Mucosa of stomach (tissue), 1 donor: ENCODE results near the gene RNASEH2C.
"Not testable (repeated sequence)": the region's sequence is repeated elsewhere in the genome, so short reads cannot be mapped to it uniquely, and the experiment has no call there.

Experiments
- H3K27me3 ChIP-seq: one replicate; pipeline ENCODE4 v1.7.0; 2013; ENCODE audit warnings: mild to moderate bottlenecking, low read length; ENCODE audit not compliant: control insufficient read depth, insufficient read depth
- H3K36me3 ChIP-seq: one replicate; pipeline ENCODE4 v1.7.0; 2013; ENCODE audit warnings: low read length; ENCODE audit not compliant: control insufficient read depth, insufficient read depth
- H3K4me1 ChIP-seq: one replicate; pipeline ENCODE4 v1.7.0; 2013; ENCODE audit warnings: mild to moderate bottlenecking, low read length; ENCODE audit not compliant: control insufficient read depth, insufficient read depth
- H3K4me3 ChIP-seq: one replicate; pipeline ENCODE4 v1.7.0; 2013; ENCODE audit warnings: low read length
- H3K9ac ChIP-seq: one replicate; pipeline ENCODE4 v1.7.0; 2013; ENCODE audit warnings: mild to moderate bottlenecking, low read length, moderate library complexity
- H3K9me3 ChIP-seq: one replicate; pipeline ENCODE4 v1.7.0; 2013; ENCODE audit warnings: mild to moderate bottlenecking, low read length, moderate library complexity; ENCODE audit not compliant: control insufficient read depth
- donor health status: Pancreatic carcinoma.

RNASEH2C gene

DNA sequence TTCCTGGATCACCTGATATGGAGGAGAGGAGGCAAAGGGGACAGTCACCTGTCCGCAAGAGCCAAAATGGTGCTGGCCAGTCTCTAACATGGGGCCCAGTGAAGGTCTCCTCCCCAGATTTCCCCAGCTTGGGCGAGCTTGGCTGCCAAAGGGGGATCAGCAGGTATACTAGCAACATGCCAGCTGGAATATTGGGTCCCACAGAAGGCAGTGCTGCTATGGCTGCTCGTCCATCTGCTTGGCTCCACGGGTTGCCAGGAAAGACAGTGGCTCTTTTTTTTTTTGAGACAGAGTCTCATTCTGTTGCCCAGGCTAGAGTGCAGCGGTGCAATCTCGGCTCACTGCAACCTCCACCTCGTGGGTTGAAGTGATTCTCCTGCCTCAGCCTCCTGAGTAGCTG, 21.3 kb downstream of the RNASEH2C start:
- peaks cover 23% of the 10 kb centered on the region for H3K4me1 ChIP-seq
- H3K9ac ChIP-seq = no peak overlapping the region
- no peaks in the 10 kb centered on the region for H3K9me3 ChIP-seq
- no peaks in the 10 kb centered on the region for H3K36me3 ChIP-seq
- H3K27me3 ChIP-seq = no peaks in the 10 kb centered on the region
- no peak overlapping the region for H3K4me3 ChIP-seq

- Histone ChIP-seq H3K9ac (no peak overlapping the region), H3K4me1 (peaks cover 33% of the 10 kb centered on the region), H3K36me3 (no peaks in the 10 kb centered on the region), H3K9me3 (no peaks in the 10 kb centered on the region), H3K4me3 (no peak overlapping the region), H3K27me3 (no peaks in the 10 kb centered on the region)
These were observed 22.4 kb downstream of the RNASEH2C start for GRCh38 chr11:65698205-65698604.

DNA sequence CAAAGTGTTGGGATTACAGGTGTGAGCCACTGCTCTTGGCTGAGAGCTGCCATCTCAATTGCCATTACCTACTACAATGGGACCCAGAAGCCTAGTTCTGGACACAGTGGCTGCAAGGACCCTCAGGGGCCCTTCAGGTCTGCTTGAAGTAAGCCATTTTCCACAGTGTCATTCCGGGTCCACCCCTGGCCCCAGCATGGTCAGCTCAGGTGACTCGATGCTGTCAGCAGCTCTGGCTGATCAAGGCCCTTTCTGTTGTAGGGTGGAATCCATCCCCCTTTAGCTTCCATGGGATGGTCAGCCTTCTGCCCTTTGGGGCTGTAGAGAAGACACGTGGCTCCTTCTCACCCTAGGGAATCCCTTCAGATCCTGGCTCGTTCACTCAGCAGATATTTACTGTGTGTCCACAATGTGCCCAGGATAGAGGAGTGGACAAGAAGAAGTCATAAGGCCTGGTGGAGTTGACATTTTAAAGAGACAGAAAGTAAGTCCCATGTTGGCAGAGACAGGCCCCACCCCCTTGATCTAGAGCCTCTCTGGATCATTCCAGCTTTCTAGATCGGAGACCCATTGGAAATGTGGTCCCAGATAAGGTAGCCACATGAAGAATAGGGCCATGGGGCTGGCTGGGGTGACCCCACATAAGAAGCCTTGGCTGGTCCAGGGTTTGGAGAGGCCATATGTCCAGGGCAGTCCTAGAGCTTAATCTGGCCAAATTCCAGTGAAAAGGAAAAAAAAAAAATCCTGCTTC, 23.6 kb downstream of the RNASEH2C start:
- H3K9ac ChIP-seq = no peak overlapping the region
- H3K36me3 ChIP-seq = no peaks in the 10 kb centered on the region
- H3K27me3 ChIP-seq = no peaks in the 10 kb centered on the region
- no peak overlapping the region for H3K4me3 ChIP-seq
- peaks cover 37% of the 10 kb centered on the region for H3K4me1 ChIP-seq
- H3K9me3 ChIP-seq = no peaks in the 10 kb centered on the region

DNA sequence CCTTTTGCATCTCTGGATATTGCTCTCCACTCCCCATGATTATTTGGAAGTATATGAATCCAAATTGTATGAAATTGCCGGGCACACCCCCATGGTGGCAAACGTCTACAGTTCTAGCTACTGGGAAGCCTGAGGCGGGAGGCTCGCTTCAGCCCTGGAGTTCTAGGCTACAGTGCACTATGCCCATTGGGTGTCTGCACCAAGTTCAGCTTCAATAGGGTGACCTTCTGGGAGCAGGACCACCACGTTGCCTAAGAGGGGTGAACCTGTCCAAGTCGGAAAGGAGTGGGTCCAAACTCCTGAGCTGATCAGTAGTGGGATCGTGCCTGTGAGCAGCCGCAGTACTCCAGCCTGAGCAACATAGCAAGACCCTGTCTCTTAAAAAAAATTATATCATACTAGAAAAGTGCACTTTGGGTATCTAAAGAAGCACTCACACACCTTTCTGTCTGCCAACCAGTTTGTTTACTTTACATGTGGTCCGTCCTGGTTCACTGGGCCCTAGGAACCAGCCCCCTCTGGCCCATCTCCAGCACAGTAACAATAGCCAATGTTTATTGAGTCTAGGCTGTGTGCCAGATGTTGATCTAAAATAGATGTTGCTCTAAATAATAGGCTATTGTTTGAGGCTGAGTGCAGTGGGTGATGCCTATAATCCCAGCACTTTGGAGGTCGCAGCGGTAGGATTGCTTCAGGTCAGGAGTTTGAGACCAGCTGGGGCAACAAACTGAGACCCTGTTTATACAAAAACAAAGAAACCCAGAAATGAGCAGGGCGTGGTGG, 24.9 kb downstream of the RNASEH2C start:
- Histone ChIP-seq H3K4me1 (peaks cover 37% of the 10 kb centered on the region), H3K9ac (no peak overlapping the region)

DNA sequence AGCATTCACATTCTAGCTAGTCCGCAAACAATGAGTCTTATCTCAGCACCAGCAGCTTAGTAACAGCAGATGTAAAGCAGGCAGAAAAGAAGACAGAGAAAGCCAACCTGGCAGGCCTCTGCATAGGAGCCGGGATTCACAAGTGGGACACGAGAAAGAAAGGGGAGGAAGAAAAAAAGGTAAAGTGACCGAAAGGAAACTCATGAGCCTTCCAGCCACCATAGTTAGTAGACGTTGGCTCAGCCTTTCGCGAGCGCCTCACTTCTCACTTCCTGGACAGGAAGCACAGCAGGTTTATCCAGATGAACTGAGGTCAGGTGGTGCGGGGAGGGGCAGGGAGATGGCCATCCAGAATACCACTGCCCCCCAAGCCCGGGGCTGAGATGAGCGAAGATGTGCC, 28.2 kb downstream of the RNASEH2C start:
- H3K36me3 ChIP-seq = no peaks in the 10 kb centered on the region
- peaks cover 30% of the 10 kb centered on the region for H3K4me1 ChIP-seq
- H3K9ac ChIP-seq = peak overlapping the region; percentile 73
- no peaks in the 10 kb centered on the region for H3K27me3 ChIP-seq
- no peaks in the 10 kb centered on the region for H3K9me3 ChIP-seq
- H3K4me3 ChIP-seq = no peak overlapping the region

More for the DNA sequence above, 24.9 kb downstream of the RNASEH2C start:
- Histone ChIP-seq H3K9me3 (no peaks in the 10 kb centered on the region), H3K27me3 (no peaks in the 10 kb centered on the region), H3K4me3 (no peak overlapping the region), H3K36me3 (no peaks in the 10 kb centered on the region)

DNA sequence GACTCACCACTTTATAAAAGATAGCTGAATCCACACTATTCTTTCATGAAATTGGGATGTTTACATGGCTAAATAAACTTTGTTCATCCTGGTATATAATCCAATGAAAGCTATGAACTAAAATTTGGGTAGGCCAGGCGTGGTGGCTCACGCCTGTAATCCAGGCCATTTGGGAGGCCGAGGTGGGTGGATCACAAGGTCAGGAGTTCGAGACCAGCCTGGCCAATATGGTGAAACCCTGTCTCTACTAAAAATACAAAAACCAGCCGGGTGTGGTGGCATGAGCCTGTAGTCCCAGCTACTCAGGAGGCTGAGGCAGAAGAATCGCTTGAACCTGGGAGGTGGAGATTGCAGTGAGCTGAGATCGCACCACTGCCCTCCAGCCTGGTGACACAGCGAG, 28.8 kb downstream of the RNASEH2C start:
- peaks cover 30% of the 10 kb centered on the region for H3K4me1 ChIP-seq
- H3K9me3 ChIP-seq, H3K4me3 ChIP-seq, H3K27me3 ChIP-seq, H3K36me3 ChIP-seq: not testable (repeated sequence)
- peak overlapping the region; percentile 73 for H3K9ac ChIP-seq

DNA sequence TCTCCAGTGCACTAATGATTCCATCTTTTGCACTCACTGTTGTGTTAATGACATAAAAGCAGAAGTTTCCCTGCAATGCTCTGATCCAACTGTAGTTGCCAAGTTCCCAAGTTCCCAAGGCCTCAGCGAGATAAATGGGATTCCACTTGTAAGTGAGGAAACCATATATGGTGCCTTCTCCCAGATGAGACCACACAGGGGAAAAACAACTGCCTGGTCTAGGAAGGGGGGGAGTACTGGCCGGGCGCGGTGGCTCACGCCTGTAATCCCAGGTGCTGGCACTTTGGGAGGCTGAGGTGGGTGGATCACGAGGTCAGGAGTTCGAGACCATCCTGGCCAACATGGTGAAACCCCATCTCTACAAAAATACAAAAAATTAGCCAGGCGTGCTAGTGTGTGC, 34.6 kb downstream of the RNASEH2C start:
- H3K9ac ChIP-seq = no peak overlapping the region

DNA sequence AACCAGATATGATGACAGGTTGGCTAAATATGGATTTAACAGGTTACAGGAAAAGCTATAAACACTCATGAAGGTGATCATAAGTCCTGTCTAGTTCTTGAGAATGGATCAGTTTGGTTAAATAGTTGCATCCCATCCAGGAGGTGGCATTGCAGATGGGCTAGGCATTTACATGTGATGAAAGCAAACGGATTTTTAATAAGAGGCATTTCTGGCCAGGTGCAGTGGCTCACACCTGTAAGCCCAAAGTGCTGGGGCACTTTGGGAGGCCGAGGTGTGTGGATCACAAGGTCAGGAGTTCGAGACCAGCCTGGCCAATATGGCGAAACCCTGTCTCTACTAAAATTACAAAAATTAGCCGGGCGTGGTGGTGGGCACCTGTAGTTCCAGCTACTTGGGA, 37.1 kb downstream of the RNASEH2C start:
- H3K4me1 ChIP-seq, H3K9ac ChIP-seq, H3K4me3 ChIP-seq, H3K27me3 ChIP-seq, H3K36me3 ChIP-seq, H3K9me3 ChIP-seq: not testable (repeated sequence)

More for the DNA sequence above, 34.6 kb downstream of the RNASEH2C start:
- Histone ChIP-seq H3K9me3 (no peaks in the 10 kb centered on the region), H3K36me3 (no peaks in the 10 kb centered on the region), H3K4me3 (no peak overlapping the region), H3K27me3 (no peaks in the 10 kb centered on the region), H3K4me1 (no peaks in the 10 kb centered on the region)

DNA sequence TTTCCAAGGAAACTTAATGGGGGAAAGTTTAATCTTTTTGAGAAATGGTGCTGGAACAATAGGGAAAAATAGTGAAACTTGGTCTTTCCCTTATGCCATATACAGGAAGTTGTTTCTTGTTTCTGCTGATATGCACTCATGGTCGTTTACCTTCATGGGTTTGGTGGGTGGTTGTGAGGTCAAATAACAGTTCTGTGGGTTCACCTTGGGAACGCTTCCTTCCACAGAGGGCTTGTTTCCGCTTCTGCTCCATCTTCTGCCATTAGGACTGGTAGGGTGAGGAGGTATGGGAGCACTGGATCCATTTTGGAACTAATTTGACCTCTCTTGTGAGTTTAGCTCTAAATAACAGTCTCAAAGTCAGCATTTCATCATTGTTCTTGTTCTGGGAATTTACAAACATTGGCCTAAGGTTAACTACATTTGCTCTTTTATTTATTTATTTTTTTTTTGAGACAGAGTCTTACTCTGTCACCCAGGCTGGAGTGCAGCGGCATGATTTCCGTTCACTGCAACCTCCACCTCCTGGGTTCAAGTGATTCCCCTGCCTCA, 40.3 kb downstream of the RNASEH2C start:
- Histone ChIP-seq H3K4me3 (no peak overlapping the region), H3K9ac (no peak overlapping the region), H3K4me1 (no peaks in the 10 kb centered on the region), H3K36me3 (no peaks in the 10 kb centered on the region), H3K27me3 (no peaks in the 10 kb centered on the region), H3K9me3 (no peaks in the 10 kb centered on the region)

GRCh38 chr11:65672982-65673381, 47.6 kb downstream of the RNASEH2C start:
- Histone ChIP-seq H3K9me3 (no peaks in the 10 kb centered on the region), H3K27me3 (no peaks in the 10 kb centered on the region), H3K36me3 (no peaks in the 10 kb centered on the region), H3K9ac (no peak overlapping the region), H3K4me3 (no peak overlapping the region), H3K4me1 (no peaks in the 10 kb centered on the region)

DNA sequence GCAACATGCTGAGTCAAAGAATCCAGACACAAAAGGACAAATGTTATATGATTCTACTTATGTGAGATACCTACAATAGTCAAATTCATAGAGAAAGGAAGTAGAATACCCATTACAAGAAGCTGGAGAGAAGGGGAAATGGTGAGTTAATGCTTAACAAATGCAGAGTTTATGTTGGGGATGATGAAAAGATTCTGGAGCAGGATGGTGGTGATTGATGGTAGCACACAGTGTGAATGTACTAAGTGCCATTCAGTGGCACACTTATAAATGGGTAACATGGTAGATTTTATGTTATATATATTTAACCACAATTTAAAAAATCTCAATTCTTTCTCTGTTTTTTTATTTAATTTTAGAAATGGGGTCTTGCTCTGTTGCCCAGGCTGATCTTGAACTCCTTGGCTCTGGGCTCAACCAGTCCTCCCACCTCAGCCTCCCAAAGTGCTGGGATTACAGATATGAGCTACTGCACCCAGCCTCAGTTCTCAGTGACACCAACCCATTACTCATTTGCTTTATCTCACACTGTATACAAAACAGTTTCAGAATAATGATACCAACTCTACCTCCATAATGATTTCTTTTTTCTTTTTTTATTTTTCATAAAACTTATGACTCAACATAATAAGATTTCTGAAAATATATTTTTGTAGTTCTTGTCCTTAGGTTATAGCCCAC, 48.3 kb downstream of the RNASEH2C start:
- H3K4me1 ChIP-seq = no peaks in the 10 kb centered on the region
- H3K9ac ChIP-seq = no peak overlapping the region
- H3K4me3 ChIP-seq = no peak overlapping the region
- no peaks in the 10 kb centered on the region for H3K27me3 ChIP-seq
- no peaks in the 10 kb centered on the region for H3K9me3 ChIP-seq
- H3K36me3 ChIP-seq = no peaks in the 10 kb centered on the region
